ENCODE data around the gene NEBL.

Gene NEBL

GRCh38 chr10:20771051-20771450 is 126.1 kb downstream of the NEBL start:
- no peak for DNase-seq

GRCh38 chr10:20769481-20769880 is 127.6 kb downstream of the NEBL start:
- DNase-seq, result no peak

GRCh38 chr10:20768843-20769242 is 128.3 kb downstream of the NEBL start:
- DNase-seq, result no peak

- no peak for DNase-seq
These were observed 130.1 kb downstream of the NEBL start for GRCh38 chr10:20767028-20767427.

- no peak for DNase-seq
These were observed 132.0 kb downstream of the NEBL start for GRCh38 chr10:20765066-20765465.

- no peak for DNase-seq
These were observed 136.7 kb downstream of the NEBL start for GRCh38 chr10:20760460-20760859.

- no peak for DNase-seq
These were observed 148.6 kb downstream of the NEBL start for GRCh38 chr10:20748551-20748950.

GRCh38 chr10:20747782-20748181 is 149.3 kb downstream of the NEBL start:
- DNase-seq, result no peak

- DNase-seq, result no peak
These were observed 150.3 kb downstream of the NEBL start for GRCh38 chr10:20746856-20747255.

GRCh38 chr10:20745556-20746375 is 151.3 kb downstream of the NEBL start:
- no peak for DNase-seq

GRCh38 chr10:20744821-20745220 is 152.3 kb downstream of the NEBL start:
- DNase-seq, result no peak

GRCh38 chr10:20743942-20744341 is 153.2 kb downstream of the NEBL start:
- DNase-seq, result no peak

- no peak for DNase-seq
These were observed 154.2 kb downstream of the NEBL start for GRCh38 chr10:20742737-20743541.

- DNase-seq, result no peak
These were observed 157.0 kb downstream of the NEBL start for GRCh38 chr10:20740120-20740519.

GRCh38 chr10:20737107-20737506 is 160.0 kb downstream of the NEBL start:
- no peak for DNase-seq

Measured in activated CD4-positive, alpha-beta T cell treated with anti-CD3 and anti-CD28 coated beads, Interleukin-10, Interleukin-2, amounts not matched to agents 100 ng/mL and 50 ng/mL, durations not matched to agents 16 hours and 8 hours (primary cell).